Adipocyte (in vitro differentiated cells): ENCODE measurements around the gene PCDHGB7.
"Not testable (repeated sequence)": the region's sequence is repeated elsewhere in the genome, so short reads cannot be mapped to it uniquely, and the experiment has no call there.

Source experiments
- DNase-seq: peaks from one replicate; pipeline ENCODE4 v3.0.0-alpha.2; 2015; ENCODE audit warnings: low read depth
- H3K27me3 ChIP-seq: replicated peaks from 2 replicates; pipeline ENCODE4 v1.7.0; 2013; ENCODE audit warnings: mild to moderate bottlenecking, low read length, moderate library complexity; ENCODE audit not compliant: control insufficient read depth, insufficient read depth
- H3K36me3 ChIP-seq: 2 replicates; pipeline ENCODE4 v1.7.0; 2013; ENCODE audit warnings: low read length, mild to moderate bottlenecking, moderate library complexity; ENCODE audit not compliant: control insufficient read depth, insufficient read depth, severe bottlenecking
- H3K4me1 ChIP-seq: 2 replicates; pipeline ENCODE4 v1.7.0; 2013; ENCODE audit warnings: mild to moderate bottlenecking, low read length, moderate library complexity; ENCODE audit not compliant: control insufficient read depth, insufficient read depth
- H3K4me3 ChIP-seq: 2 replicates; pipeline ENCODE4 v1.7.0; 2013; ENCODE audit warnings: mild to moderate bottlenecking, low read length, moderate library complexity
- H3K9ac ChIP-seq: 2 replicates; pipeline ENCODE4 v1.7.0; 2013; ENCODE audit warnings: mild to moderate bottlenecking, low read length, moderate library complexity
- H3K9me3 ChIP-seq: 2 replicates; pipeline ENCODE4 v1.7.0; 2013; ENCODE audit warnings: mild to moderate bottlenecking, low read length, moderate library complexity; ENCODE audit not compliant: control insufficient read depth

The PCDHGB7 gene

DNA sequence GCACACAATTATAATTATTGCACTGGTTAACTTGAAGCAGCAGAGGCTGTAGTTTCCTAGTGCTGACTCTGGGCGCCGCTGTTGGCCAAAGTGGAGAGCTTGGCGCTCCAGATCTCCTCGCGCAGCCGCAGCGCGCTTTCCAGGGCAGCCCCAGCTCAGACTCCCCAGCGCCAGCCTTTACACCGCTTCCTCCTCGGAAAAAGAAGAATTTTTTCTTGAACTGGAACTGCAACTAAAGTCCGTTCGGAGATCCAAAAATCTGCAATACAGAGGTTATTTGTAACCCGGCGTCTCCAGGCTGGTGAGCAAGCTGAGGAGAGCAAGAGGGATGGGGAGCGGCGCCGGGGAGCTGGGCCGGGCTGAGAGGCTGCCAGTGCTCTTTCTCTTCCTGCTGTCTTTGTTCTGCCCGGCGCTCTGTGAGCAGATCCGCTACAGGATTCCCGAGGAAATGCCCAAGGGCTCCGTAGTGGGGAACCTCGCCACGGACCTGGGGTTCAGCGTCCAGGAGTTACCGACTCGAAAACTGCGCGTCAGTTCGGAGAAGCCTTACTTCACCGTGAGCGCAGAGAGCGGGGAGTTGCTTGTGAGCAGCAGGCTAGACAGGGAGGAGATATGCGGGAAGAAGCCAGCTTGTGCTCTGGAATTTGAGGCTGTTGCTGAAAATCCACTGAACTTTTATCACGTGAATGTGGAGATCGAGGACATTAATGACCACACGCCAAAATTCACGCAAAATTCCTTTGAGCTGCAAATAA lies 29.7 kb upstream of the PCDHGB7 start, which contains the start of gene PCDHGB4:
Gene PCDHGB4, plus strand, starts transcription at position 142 of the 755 bp plus-strand sequence. Its CDS starts 187 bp downstream, at position 329.
- H3K27me3 ChIP-seq, H3K4me1 ChIP-seq, H3K9ac ChIP-seq, H3K36me3 ChIP-seq: not testable (repeated sequence)
- Histone ChIP-seq H3K9me3 (peaks cover 63% of the 10 kb centered on the region), H3K4me3 (peak within 1 kb of the TSS; percentile 69)
- peak; percentile 22 for DNase-seq

DNA sequence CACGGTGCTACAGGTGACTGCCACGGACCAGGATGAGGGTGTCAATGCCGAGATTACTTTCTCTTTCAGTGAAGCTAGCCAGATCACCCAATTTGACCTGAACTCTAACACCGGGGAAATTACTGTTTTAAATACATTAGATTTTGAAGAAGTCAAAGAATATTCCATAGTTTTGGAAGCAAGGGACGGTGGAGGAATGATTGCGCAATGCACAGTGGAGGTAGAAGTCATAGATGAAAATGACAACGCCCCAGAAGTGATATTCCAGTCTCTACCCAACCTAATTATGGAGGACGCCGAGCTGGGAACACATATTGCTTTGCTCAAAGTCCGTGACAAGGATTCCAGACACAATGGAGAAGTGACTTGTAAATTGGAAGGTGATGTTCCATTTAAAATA lies 28.8 kb upstream of the PCDHGB7 start:
- Histone ChIP-seq H3K4me1 (no peaks in the 10 kb centered on the region), H3K27me3 (no peaks in the 10 kb centered on the region), H3K36me3 (no peaks in the 10 kb centered on the region), H3K9ac (no peak overlapping the region), H3K9me3 (peaks cover 63% of the 10 kb centered on the region), H3K4me3 (peak overlapping the region; percentile 55)
- no peak for DNase-seq

GRCh38 chr5:141389153-141390042 lies 28.1 kb upstream of the PCDHGB7 start:
- no peak overlapping the region for H3K9ac ChIP-seq
- no peaks in the 10 kb centered on the region for H3K36me3 ChIP-seq
- H3K4me3 ChIP-seq, result peak overlapping the region; percentile 55
- H3K27me3 ChIP-seq, result no peaks in the 10 kb centered on the region
- no peaks in the 10 kb centered on the region for H3K4me1 ChIP-seq
- DNase-seq, result no peak
- H3K9me3 ChIP-seq, result peaks cover 65% of the 10 kb centered on the region

GRCh38 chr5:141392429-141393198 lies 24.9 kb upstream of the PCDHGB7 start, which contains the start of gene PCDHGA8:
Gene PCDHGA8, plus strand, starts transcription at chr5:141392633. Its CDS starts 181 bp downstream, at chr5:141392814.
- Histone ChIP-seq H3K4me3 (peak within 1 kb of the TSS; percentile 68), H3K9ac (no peak within 1 kb of the TSS), H3K27me3 (no peaks in the 10 kb centered on the region), H3K9me3 (peaks cover 64% of the 10 kb centered on the region), H3K36me3 (no peaks in the 10 kb centered on the region), H3K4me1 (no peaks in the 10 kb centered on the region)
- DNase-seq, result no peak

DNA sequence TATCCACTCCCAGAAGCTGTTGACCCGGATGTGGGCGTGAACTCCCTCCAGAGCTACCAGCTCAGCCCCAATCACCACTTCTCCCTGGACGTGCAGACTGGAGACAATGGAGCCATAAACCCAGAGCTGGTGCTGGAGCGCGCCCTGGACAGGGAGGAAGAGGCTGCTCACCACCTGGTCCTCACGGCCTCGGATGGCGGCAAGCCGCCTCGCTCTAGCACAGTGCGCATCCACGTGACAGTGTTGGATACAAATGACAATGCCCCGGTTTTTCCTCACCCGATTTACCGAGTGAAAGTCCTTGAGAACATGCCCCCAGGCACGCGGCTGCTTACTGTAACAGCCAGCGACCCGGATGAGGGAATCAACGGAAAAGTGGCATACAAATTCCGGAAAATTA lies 24.2 kb upstream of the PCDHGB7 start:
- H3K9ac ChIP-seq, result no peak overlapping the region
- peaks cover 62% of the 10 kb centered on the region for H3K9me3 ChIP-seq
- no peaks in the 10 kb centered on the region for H3K27me3 ChIP-seq
- no peak for DNase-seq
- H3K4me1 ChIP-seq, result no peaks in the 10 kb centered on the region
- H3K36me3 ChIP-seq, result no peaks in the 10 kb centered on the region
- peak overlapping the region; percentile 7 for H3K4me3 ChIP-seq

GRCh38 chr5:141394401-141395187 lies 22.9 kb upstream of the PCDHGB7 start:
- not testable (repeated sequence) for H3K4me1 ChIP-seq, H3K9ac ChIP-seq, H3K4me3 ChIP-seq, H3K36me3 ChIP-seq, DNase-seq, H3K27me3 ChIP-seq
- H3K9me3 ChIP-seq, result peaks cover 60% of the 10 kb centered on the region

DNA sequence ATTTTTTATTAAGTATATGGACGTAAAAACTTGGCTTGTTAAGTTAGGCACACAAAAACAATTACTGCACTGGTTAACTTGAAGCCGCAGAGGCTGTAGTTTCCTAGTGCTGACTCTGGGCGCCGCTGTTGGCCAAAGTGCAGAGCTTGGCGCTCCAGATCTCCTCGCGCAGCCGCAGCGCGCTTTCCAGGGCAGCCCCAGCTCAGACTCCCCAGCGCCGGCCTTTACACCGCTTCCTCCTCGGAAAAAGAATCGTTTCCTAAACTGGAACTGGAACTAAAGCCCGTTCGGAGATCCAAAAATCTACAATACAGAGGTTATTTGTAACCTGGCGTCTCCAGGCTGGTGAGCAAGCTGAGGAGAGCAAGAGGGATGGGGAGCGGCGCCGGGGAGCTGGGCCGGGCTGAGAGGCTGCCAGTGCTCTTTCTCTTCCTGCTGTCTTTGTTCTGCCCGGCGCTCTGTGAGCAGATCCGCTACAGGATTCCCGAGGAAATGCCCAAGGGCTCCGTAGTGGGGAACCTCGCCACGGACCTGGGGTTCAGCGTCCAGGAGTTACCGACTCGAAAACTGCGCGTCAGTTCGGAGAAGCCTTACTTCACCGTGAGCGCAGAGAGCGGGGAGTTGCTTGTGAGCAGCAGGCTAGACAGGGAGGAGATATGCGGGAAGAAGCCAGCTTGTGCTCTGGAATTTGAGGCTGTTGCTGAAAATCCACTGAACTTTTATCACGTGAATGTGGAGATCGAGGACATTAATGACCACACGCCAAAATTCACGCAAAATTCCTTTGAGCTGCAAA lies 19.5 kb upstream of the PCDHGB7 start, which contains the start of gene PCDHGB5:
Gene PCDHGB5, plus strand, starts transcription at position 192 of the 796 bp plus-strand sequence. Its CDS starts 181 bp downstream, at position 373.
- Histone ChIP-seq H3K9ac (peak within 1 kb of the TSS; percentile 63), H3K4me3 (peak within 1 kb of the TSS; percentile 74), H3K9me3 (peaks cover 44% of the 10 kb centered on the region), H3K4me1 (peaks cover 13% of the 10 kb centered on the region)
- DNase-seq, result peak; percentile 38
- H3K27me3 ChIP-seq, H3K36me3 ChIP-seq: not testable (repeated sequence)

- peaks cover 44% of the 10 kb centered on the region for H3K9me3 ChIP-seq
These were observed 18.9 kb upstream of the PCDHGB7 start for GRCh38 chr5:141398608-141399007.

DNA sequence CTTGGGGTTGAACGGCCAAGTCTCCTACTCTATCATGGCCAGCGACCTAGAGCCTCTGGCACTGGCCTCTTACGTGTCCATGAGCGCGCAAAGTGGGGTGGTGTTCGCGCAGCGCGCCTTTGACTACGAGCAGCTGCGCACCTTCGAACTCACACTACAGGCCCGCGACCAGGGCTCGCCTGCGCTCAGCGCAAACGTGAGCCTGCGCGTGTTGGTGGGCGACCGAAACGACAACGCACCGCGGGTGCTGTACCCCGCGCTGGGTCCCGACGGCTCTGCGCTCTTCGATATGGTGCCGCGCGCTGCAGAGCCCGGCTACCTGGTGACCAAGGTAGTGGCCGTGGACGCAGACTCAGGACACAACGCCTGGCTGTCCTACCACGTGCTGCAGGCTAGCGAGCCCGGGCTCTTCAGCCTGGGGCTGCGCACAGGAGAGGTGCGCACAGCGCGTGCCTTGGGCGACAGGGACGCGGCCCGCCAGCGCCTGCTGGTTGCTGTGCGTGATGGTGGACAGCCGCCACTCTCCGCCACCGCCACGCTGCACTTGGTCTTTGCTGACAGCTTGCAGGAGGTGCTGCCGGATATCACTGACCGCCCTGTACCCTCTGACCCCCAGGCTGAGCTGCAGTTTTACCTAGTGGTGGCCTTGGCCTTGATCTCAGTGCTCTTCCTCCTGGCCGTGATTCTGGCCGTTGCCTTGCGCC lies 17.8 kb upstream of the PCDHGB7 start:
- Histone ChIP-seq H3K9me3 (peaks cover 44% of the 10 kb centered on the region), H3K4me3 (peak overlapping the region; percentile 67), H3K9ac (no peak overlapping the region), H3K36me3 (no peaks in the 10 kb centered on the region), H3K4me1 (peaks cover 13% of the 10 kb centered on the region), H3K27me3 (no peaks in the 10 kb centered on the region)
- DNase-seq, result no peak

More at GRCh38 chr5:141398608-141399007, 18.9 kb upstream of the PCDHGB7 start:
- H3K36me3 ChIP-seq, result no peaks in the 10 kb centered on the region
- H3K9ac ChIP-seq, result no peak overlapping the region
- H3K4me1 ChIP-seq, result peaks cover 13% of the 10 kb centered on the region
- no peaks in the 10 kb centered on the region for H3K27me3 ChIP-seq
- DNase-seq, result no peak
- H3K4me3 ChIP-seq, result peak overlapping the region; percentile 63
